CD14-positive monocyte (primary cell): ENCODE measurements around the gene MARVELD1. TPM values are rescaled to one million over a fixed set of nuclear protein-coding genes. Genes with fewer than 3 reads are reported as not detected.

Experiments
- DNase-seq, 3 donors: peaks; one replicate each; pipeline ENCODE4 v3.0.0-alpha.2; 2011 to 2022
- H2AFZ ChIP-seq: 2 replicates; pipeline ENCODE4 v1.6.0; 2012; ENCODE audit warnings: mild to moderate bottlenecking, low read depth, low read length, inconsistent platforms; ENCODE audit not compliant: insufficient read depth, poor library complexity, severe bottlenecking
- H3K27ac ChIP-seq, 2 donors: 1 replicate in 1 of 2; 2 replicates in 1 of 2; pipeline ENCODE4 v1.5.1; 2012 to 2013; ENCODE audit warnings: low read length in 2 of 2, control low read depth in 1 of 2, inconsistent platforms in 1 of 2, low read depth in 1 of 2, mild to moderate bottlenecking in 1 of 2
- H3K27me3 ChIP-seq, 2 donors: one replicate each; pipeline versions ENCODE4 v1.6.0 to v1.6.1; 2011 to 2013; ENCODE audit warnings: low read length in 2 of 2; ENCODE audit not compliant: control insufficient read depth in 2 of 2, insufficient read depth in 2 of 2
- H3K36me3 ChIP-seq, 2 donors: replicated peaks in 1 of 2; 1 replicate in 1 of 2; 2 replicates in 1 of 2; pipeline versions ENCODE4 v1.5.1 to v1.6.1; 2012 to 2013; ENCODE audit warnings: low read length in 2 of 2, control low read depth in 1 of 2, inconsistent platforms in 1 of 2, mild to moderate bottlenecking in 1 of 2; ENCODE audit not compliant: insufficient read depth in 2 of 2, control insufficient read depth in 1 of 2
- H3K4me1 ChIP-seq, 2 donors: 1 replicate in 1 of 2; 2 replicates in 1 of 2; pipeline versions ENCODE4 v1.5.1 to v1.6.1; 2012 to 2013; ENCODE audit warnings: low read length in 2 of 2, control low read depth in 1 of 2, inconsistent platforms in 1 of 2, mild to moderate bottlenecking in 1 of 2, moderate library complexity in 1 of 2; ENCODE audit not compliant: insufficient read depth in 2 of 2, control insufficient read depth in 1 of 2
- H3K4me2 ChIP-seq: replicated peaks from 2 replicates; pipeline ENCODE3; 2012; ENCODE audit warnings: low read length, moderate library complexity, mild to moderate bottlenecking; ENCODE audit not compliant: poor library complexity, severe bottlenecking; ENCODE audit errors: extremely low read depth
- H3K4me3 ChIP-seq, 3 experiments: fragments of 200-600 bp in 1 of 3; sonication (generic) in 1 of 3; replicated peaks in 1 of 3; 1 replicate in 2 of 3; 2 replicates in 1 of 3; pipeline ENCODE4 v1.5.1; 2011 to 2013; ENCODE audit warnings: low read length in 3 of 3, mild to moderate bottlenecking in 3 of 3, control low read depth in 2 of 3, low read depth in 2 of 3, inconsistent platforms in 1 of 3, moderate library complexity in 1 of 3
- H3K79me2 ChIP-seq: 2 replicates; pipeline ENCODE4 v1.6.0; 2012; ENCODE audit warnings: mild to moderate bottlenecking, control low read depth, inconsistent platforms, low read length, moderate library complexity; ENCODE audit not compliant: insufficient read depth
- H3K9ac ChIP-seq: 2 replicates; pipeline ENCODE4 v1.6.0; 2017; ENCODE audit warnings: low read length, mild to moderate bottlenecking; ENCODE audit not compliant: insufficient read depth, poor library complexity, severe bottlenecking
- H3K9me3 ChIP-seq, 2 donors: replicated peaks in 1 of 2; 1 replicate in 1 of 2; 2 replicates in 1 of 2; pipeline versions ENCODE4 v1.5.1 to v1.6.1; 2012 to 2013; ENCODE audit warnings: low read length in 2 of 2, control low read depth in 1 of 2; ENCODE audit not compliant: control insufficient read depth in 1 of 2, insufficient read depth in 1 of 2
- H4K20me1 ChIP-seq: 2 replicates; pipeline ENCODE4 v1.6.0; 2012; ENCODE audit warnings: mild to moderate bottlenecking, low read length, control low read depth, moderate library complexity; ENCODE audit not compliant: insufficient read depth
- H3K27ac Mint-ChIP-seq, 7 donors: one replicate each; pipeline ENCODE4 v1.8.0; 2020; ENCODE audit warnings: mild to moderate bottlenecking in 7 of 7, mixed read lengths in 7 of 7, moderate library complexity in 6 of 7, inconsistent platforms in 2 of 7
- H3K27me3 Mint-ChIP-seq, 3 donors: one replicate each; pipeline ENCODE4 v1.8.0; 2021 to 2022; ENCODE audit warnings: low read depth in 3 of 3, mild to moderate bottlenecking in 3 of 3, mixed read lengths in 3 of 3, moderate library complexity in 3 of 3, inconsistent platforms in 1 of 3
- H3K36me3 Mint-ChIP-seq, 2 donors: one replicate each; pipeline ENCODE4 v1.8.0; 2020; ENCODE audit warnings: mixed read lengths in 2 of 2, inconsistent platforms in 1 of 2, mild to moderate bottlenecking in 1 of 2
- H3K4me1 Mint-ChIP-seq: one replicate; pipeline ENCODE4 v1.8.0; 2020; ENCODE audit warnings: mild to moderate bottlenecking, mixed read lengths
- H3K4me3 Mint-ChIP-seq, 2 donors: one replicate each; pipeline ENCODE4 v1.8.0; 2020; ENCODE audit warnings: mild to moderate bottlenecking in 2 of 2, mixed read lengths in 2 of 2, moderate library complexity in 1 of 2
- H3K9me3 Mint-ChIP-seq, 7 donors: one replicate each; pipeline ENCODE4 v1.8.0; 2020 to 2022; ENCODE audit warnings: mixed read lengths in 7 of 7, mild to moderate bottlenecking in 6 of 7, moderate library complexity in 6 of 7, inconsistent platforms in 2 of 7
- WGBS: methylation state at CpG from one replicate; pipeline ENCODE4 v1.1.5; 2013; ENCODE audit warnings: missing lambda C conversion rate; ENCODE audit not compliant: insufficient coverage; 5-methylcytosine and 5-hydroxymethylcytosine counted together
- intact Hi-C, 2 donors: fragments of 100-400 bp; cut with micrococcal nuclease; formaldehyde crosslinking; loops; one replicate each; pipeline versions ENCODE4 v1.15.0 to v1.15.1; 2023
- polyA plus RNA-seq, 3 donors: library from polyadenylated mRNA; depleted of rRNA in 1 of 3; unstranded in 2 of 3; stranded (reverse) in 1 of 3; fragments of 300-500 nt in 2 of 3; fragments of >200 nt in 1 of 3; fragmentation: Illumina TruSeq in 2 of 3; gene quantifications; 1 replicate in 2 of 3; 2 replicates in 1 of 3; pipeline ENCODE4 v1.2.3, GENCODE V29; 2012 to 2021
- TF ChIP-seq, protein P1 (sequence below): fragments of 200-600 bp; IDR thresholded peaks from one replicate; pipeline ENCODE4 v1.8.0; 2022; ENCODE audit warnings: antibody characterized with exemption, mild to moderate bottlenecking

MARVELD1 gene
- polyA plus RNA-seq, 3 donors, result 3.7 to 28.0 (median 9.2) TPM

GRCh38 chr10:97729014-97729413 is 15.5 kb downstream of the MARVELD1 start:
- peak overlapping the region in 1 of 7 donors; percentile 37 for H3K27ac Mint-ChIP-seq
- H4K20me1 ChIP-seq, result no peaks in the 10 kb centered on the region
- H3K4me1 Mint-ChIP-seq, result peaks cover 16% of the 10 kb centered on the region
- H3K27me3 Mint-ChIP-seq, result peaks cover 0 to 2% (median 2%) of the 10 kb centered on the region in 3 donors
- H3K27ac ChIP-seq, result no peak overlapping the region
- H3K27me3 ChIP-seq, result no peaks in the 10 kb centered on the region
- no peak overlapping the region for H3K4me2 ChIP-seq
- DNase-seq, result no peak
- H2AFZ ChIP-seq, result no peak overlapping the region
- 40% methylated on average over 1 of the region's 5 CpGs for WGBS
- H3K79me2 ChIP-seq, result no peaks in the 10 kb centered on the region
- no peak overlapping the region for H3K4me3 Mint-ChIP-seq
- TF ChIP-seq, protein P1, sequence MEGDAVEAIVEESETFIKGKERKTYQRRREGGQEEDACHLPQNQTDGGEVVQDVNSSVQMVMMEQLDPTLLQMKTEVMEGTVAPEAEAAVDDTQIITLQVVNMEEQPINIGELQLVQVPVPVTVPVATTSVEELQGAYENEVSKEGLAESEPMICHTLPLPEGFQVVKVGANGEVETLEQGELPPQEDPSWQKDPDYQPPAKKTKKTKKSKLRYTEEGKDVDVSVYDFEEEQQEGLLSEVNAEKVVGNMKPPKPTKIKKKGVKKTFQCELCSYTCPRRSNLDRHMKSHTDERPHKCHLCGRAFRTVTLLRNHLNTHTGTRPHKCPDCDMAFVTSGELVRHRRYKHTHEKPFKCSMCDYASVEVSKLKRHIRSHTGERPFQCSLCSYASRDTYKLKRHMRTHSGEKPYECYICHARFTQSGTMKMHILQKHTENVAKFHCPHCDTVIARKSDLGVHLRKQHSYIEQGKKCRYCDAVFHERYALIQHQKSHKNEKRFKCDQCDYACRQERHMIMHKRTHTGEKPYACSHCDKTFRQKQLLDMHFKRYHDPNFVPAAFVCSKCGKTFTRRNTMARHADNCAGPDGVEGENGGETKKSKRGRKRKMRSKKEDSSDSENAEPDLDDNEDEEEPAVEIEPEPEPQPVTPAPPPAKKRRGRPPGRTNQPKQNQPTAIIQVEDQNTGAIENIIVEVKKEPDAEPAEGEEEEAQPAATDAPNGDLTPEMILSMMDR, result no peak
- intact Hi-C loops, result no loop called here
- H3K9me3 Mint-ChIP-seq, result peaks cover 0 to 5% (median 0%) of the 10 kb centered on the region in 7 donors
- no peaks in the 10 kb centered on the region for H3K9me3 ChIP-seq
- H3K36me3 Mint-ChIP-seq, result no peaks in the 10 kb centered on the region
- H3K36me3 ChIP-seq, result no peaks in the 10 kb centered on the region
- H3K4me3 ChIP-seq, result no peak overlapping the region
- peaks cover 14 to 17% of the 10 kb centered on the region in 2 donors for H3K4me1 ChIP-seq
- H3K9ac ChIP-seq, result no peak overlapping the region

DNA sequence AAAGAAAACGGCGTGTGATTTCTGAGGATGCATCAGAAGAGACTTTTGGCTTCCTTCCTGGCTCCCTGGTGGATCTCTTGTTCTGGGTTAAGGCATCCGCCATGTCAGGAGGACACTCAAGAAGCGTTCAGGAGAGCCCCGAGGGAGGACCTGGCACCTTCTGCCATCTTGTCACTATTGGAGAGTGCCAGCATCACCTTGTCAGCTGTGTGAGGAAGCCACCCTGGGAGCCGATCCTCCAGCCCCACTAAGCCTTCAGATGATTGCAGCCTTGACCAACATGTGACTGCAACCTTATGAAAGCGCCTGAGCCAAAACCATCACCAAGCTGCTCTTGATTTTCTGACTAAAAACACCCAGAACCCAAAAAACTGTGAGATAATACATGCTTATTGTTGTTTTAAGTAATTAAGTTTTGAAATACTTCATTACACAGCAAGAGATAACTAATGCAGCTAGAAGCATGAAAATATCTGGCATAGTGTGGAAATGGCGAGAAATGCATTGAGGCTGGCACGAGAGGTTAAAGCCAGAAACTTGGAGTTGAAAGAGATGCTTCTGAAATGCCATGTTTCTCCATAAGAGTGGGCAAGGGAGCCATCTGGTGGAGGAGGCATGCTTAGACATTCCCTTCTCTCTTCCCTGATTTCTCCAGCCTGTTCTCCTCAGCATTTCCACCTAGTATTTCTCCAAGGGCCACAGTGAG is 18.0 kb downstream of the MARVELD1 start:
- WGBS, result 76% methylated on average over 8 of the region's 9 CpGs
- H3K27ac Mint-ChIP-seq, result no peak overlapping the region
- TF ChIP-seq, protein P1, result peak; percentile 89
- DNase-seq, result peak; percentile 59 to 74 (median 71)
- H3K4me3 ChIP-seq, result no peak overlapping the region
- no peak overlapping the region for H3K4me3 Mint-ChIP-seq
- H3K9me3 Mint-ChIP-seq, result peaks cover 0 to 4% (median 0%) of the 10 kb centered on the region in 7 donors
- no peaks in the 10 kb centered on the region for H3K36me3 Mint-ChIP-seq
- no peak overlapping the region for H2AFZ ChIP-seq
- H3K27me3 ChIP-seq, result no peaks in the 10 kb centered on the region
- H3K79me2 ChIP-seq, result no peaks in the 10 kb centered on the region
- H3K4me1 Mint-ChIP-seq, result peaks cover 13% of the 10 kb centered on the region
- H3K9me3 ChIP-seq, result no peaks in the 10 kb centered on the region
- peaks cover 0 to 3% (median 2%) of the 10 kb centered on the region in 3 donors for H3K27me3 Mint-ChIP-seq
- H3K27ac ChIP-seq, result no peak overlapping the region
- no peak overlapping the region for H3K9ac ChIP-seq
- intact Hi-C loops, result loop anchor here (1.0 to 10.0 kb wide), 4 partner anchors 22 to 157 kb away; partner anchors contain the start of gene ANKRD2 (in 1 of the 2)
- H3K4me2 ChIP-seq, result no peak overlapping the region
- peaks cover 8 to 9% of the 10 kb centered on the region in 2 donors for H3K4me1 ChIP-seq
- no peaks in the 10 kb centered on the region for H3K36me3 ChIP-seq
- no peaks in the 10 kb centered on the region for H4K20me1 ChIP-seq
